HCT116 (cell line): ENCODE data around the gene KIRREL3. TPM values are rescaled to one million over a fixed set of nuclear protein-coding genes. Genes with fewer than 3 reads are reported as not detected.

Experiments used
- ATAC-seq: fragments of 200-7000 bp; cut with Tn5 transposase; 2 replicates; pipeline ENCODE4 v1.9.1; 2020; ENCODE audit warnings: mild to moderate bottlenecking, moderate library complexity
- BruUV-seq: library from RNA; stranded (reverse); fragments of 400-500 nt; replicated peaks from 2 replicates; lab custom pipeline; 2021; lab: Mats Ljungman, UMichigan
- CTCF ChIA-PET: fragments of 300-600 bp; sonication (Branson Sonifier 250); formaldehyde crosslinking; loops from one replicate; lab custom pipeline; 2021; ENCODE audit warnings: antibody characterized with exemption; lab: Charles Lee
- POLR2A ChIA-PET: fragments of 300-600, 350-600 bp; sonication (Branson Sonifier 250); formaldehyde crosslinking; loops from one replicate; lab custom pipeline; 2021; ENCODE audit warnings: antibody characterized with exemption; lab: Charles Lee
- RAD21 ChIA-PET, 2 experiments: fragments of 300-600 bp; sonication (Branson Sonifier 250); formaldehyde crosslinking; loops; one replicate each; lab custom pipeline; 2023; ENCODE audit warnings: low total read pairs in 2 of 2; ENCODE audit not compliant: uncharacterized antibody in 2 of 2, unreplicated experiment in 2 of 2, low non-redundant PET in 1 of 2; lab: Charles Lee
- DNase-seq: peaks from one replicate; pipeline ENCODE4 v3.0.0-alpha.2; 2010; ENCODE audit warnings: low read depth, low spot score
- H2AFZ ChIP-seq: fragments of 200-600 bp; shearing (Covaris generic), sonication (generic); 2 replicates; pipeline ENCODE4 v1.6.1; 2017; ENCODE audit warnings: low read depth, mixed run types, mixed read lengths, antibody characterized with exemption, low read length; ENCODE audit not compliant: poor library complexity, severe bottlenecking
- H3K27ac ChIP-seq: 2 replicates; pipeline ENCODE4 v1.5.1; 2012; ENCODE audit warnings: low read depth, low read length
- H3K27me3 ChIP-seq: fragments of 200-600 bp; sonication (generic); 2 replicates; pipeline ENCODE4 v1.6.1; 2016; ENCODE audit warnings: mixed run types, low read length, mixed read lengths; ENCODE audit not compliant: insufficient read depth
- H3K36me3 ChIP-seq, 2 experiments: fragments of 200-500 bp in 1 of 2; fragments of 200-600 bp in 1 of 2; sonication (Bioruptor generic) in 1 of 2; sonication (generic) in 1 of 2; 2 replicates each; pipeline versions ENCODE4 v1.5.1 to v1.6.1; 2014 to 2016; ENCODE audit warnings: low read length in 2 of 2, inconsistent platforms in 1 of 2, mixed read lengths in 1 of 2, mixed run types in 1 of 2; ENCODE audit not compliant: insufficient read depth in 2 of 2, control insufficient read depth in 1 of 2
- H3K4me1 ChIP-seq, 2 experiments: fragments of 200-600 bp in 1 of 2; sonication (generic) in 1 of 2; 2 replicates each; pipeline versions ENCODE4 v1.5.1 to v1.6.1; 2012 to 2017; ENCODE audit warnings: low read length in 2 of 2, inconsistent platforms in 1 of 2, mild to moderate bottlenecking in 1 of 2, mixed read lengths in 1 of 2, mixed run types in 1 of 2, moderate library complexity in 1 of 2; ENCODE audit not compliant: insufficient read depth in 2 of 2, control insufficient read depth in 1 of 2
- H3K4me2 ChIP-seq: fragments of 200-600 bp; sonication (generic); 2 replicates; pipeline ENCODE4 v1.6.1; 2017; ENCODE audit warnings: mixed run types, low read length, mixed read lengths
- H3K4me3 ChIP-seq, 2 experiments: fragments of 200-600 bp in 1 of 2; sonication (generic) in 1 of 2; replicated peaks in 1 of 2; 2 replicates each; pipeline ENCODE4 v1.5.1; 2011 to 2016; ENCODE audit warnings: low read length in 2 of 2, control low read depth in 1 of 2, low read depth in 1 of 2, mild to moderate bottlenecking in 1 of 2, mixed read lengths in 1 of 2, mixed run types in 1 of 2
- H3K79me2 ChIP-seq: fragments of 200-600 bp; sonication (generic); 2 replicates; pipeline ENCODE4 v1.6.1; 2017; ENCODE audit warnings: mild to moderate bottlenecking, mixed run types, low read length, moderate library complexity, mixed read lengths; ENCODE audit not compliant: insufficient read depth
- H3K9ac ChIP-seq: fragments of 200-600 bp; sonication (generic); 2 replicates; pipeline ENCODE4 v1.6.1; 2016; ENCODE audit warnings: low read length, mixed read lengths
- H3K9me2 ChIP-seq: fragments of 200-600 bp; sonication (generic), shearing (Covaris generic); 2 replicates; pipeline ENCODE4 v1.6.1; 2017; ENCODE audit warnings: mixed run types, mild to moderate bottlenecking, moderate library complexity; ENCODE audit not compliant: insufficient read depth
- H3K9me3 ChIP-seq, 2 experiments: fragments of 200-500 bp in 1 of 2; fragments of 200-600 bp in 1 of 2; sonication (Bioruptor generic) in 1 of 2; sonication (generic) in 1 of 2; 2 replicates each; pipeline ENCODE4 v1.6.1; 2014 to 2017; ENCODE audit warnings: low read length in 2 of 2, mixed read lengths in 2 of 2, inconsistent platforms in 1 of 2, low read depth in 1 of 2, mild to moderate bottlenecking in 1 of 2, mixed run types in 1 of 2, moderate library complexity in 1 of 2; ENCODE audit not compliant: control insufficient read depth in 1 of 2, insufficient read depth in 1 of 2
- H4K20me1 ChIP-seq: fragments of 200-600 bp; sonication (generic), shearing (Covaris generic); 2 replicates; pipeline ENCODE4 v1.6.1; 2017; ENCODE audit warnings: mixed run types, mild to moderate bottlenecking, moderate library complexity; ENCODE audit not compliant: insufficient read depth
- CBX3 ChIP-seq: IDR thresholded peaks from 2 replicates; pipeline ENCODE4 v1.6.1; 2012; ENCODE audit warnings: low read depth
- CEBPB ChIP-seq: IDR thresholded peaks from 2 replicates; pipeline ENCODE4 v1.6.1; 2012; ENCODE audit warnings: low read depth
- EGR1 ChIP-seq: IDR thresholded peaks from 2 replicates; pipeline ENCODE4 v1.6.1; 2012; ENCODE audit warnings: low read depth
- EZH2phosphoT487 ChIP-seq: fragments of 200-600 bp; IDR thresholded peaks from 2 replicates; pipeline ENCODE4 v1.6.1; 2018; ENCODE audit warnings: antibody characterized with exemption, borderline replicate concordance
- FOSL1 ChIP-seq: IDR thresholded peaks from 2 replicates; pipeline ENCODE4 v1.6.1; 2012; ENCODE audit warnings: low read depth
- JUND ChIP-seq: IDR thresholded peaks from 2 replicates; pipeline ENCODE4 v1.6.1; 2012
- MAX ChIP-seq: IDR thresholded peaks from 2 replicates; pipeline ENCODE4 v1.6.1; 2012
- TCF7L2 ChIP-seq: IDR thresholded peaks from 2 replicates; pipeline ENCODE4 v1.7.0; 2011; ENCODE audit warnings: borderline replicate concordance, inconsistent platforms; ENCODE audit not compliant: insufficient read depth, insufficient read length; ENCODE audit errors: extremely low read depth
- YY1 ChIP-seq: IDR thresholded peaks from 2 replicates; pipeline ENCODE4 v1.6.1; 2011; ENCODE audit warnings: low read length, low read depth, moderate library complexity, mild to moderate bottlenecking; ENCODE audit not compliant: insufficient replicate concordance; ENCODE audit errors: extremely low read depth
- ZFX ChIP-seq: fragments of 450-650 bp; IDR thresholded peaks from 2 replicates; pipeline ENCODE4 v1.6.1; 2017
- intact Hi-C: fragments of 100-400 bp; cut with micrococcal nuclease; formaldehyde crosslinking; loops from 2 replicates; pipeline ENCODE4 v1.10.0; 2022
- total RNA-seq: library from RNA; stranded (reverse); gene quantifications from one replicate; pipeline ENCODE4 v1.2.1, GENCODE V29; 2021; ENCODE audit not compliant: unreplicated experiment
- TF ChIP-seq, protein P1 (sequence below): IDR thresholded peaks from 2 replicates; pipeline ENCODE4 v1.6.1; 2012; ENCODE audit warnings: low read depth

Gene KIRREL3
- total RNA-seq, 1 experiment from 2014 or later: not detected

- no peak for ATAC-seq
- intact Hi-C loops: no loop called here
- Histone ChIP-seq H3K27ac (no peak overlapping the region), H3K4me2 (no peak overlapping the region), H3K9ac (no peak overlapping the region), H2AFZ (no peak overlapping the region), H3K9me2 (no peaks in the 10 kb centered on the region), H3K27me3 (no peaks in the 10 kb centered on the region), H3K9me3 (no peaks in the 10 kb centered on the region), H3K4me1 (peaks cover 8 to 9% of the 10 kb centered on the region in 2 experiments), H3K4me3 (no peak overlapping the region), H4K20me1 (no peaks in the 10 kb centered on the region), H3K36me3 (no peaks in the 10 kb centered on the region; a peak in 1 of 4 replicates), H3K79me2 (no peaks in the 10 kb centered on the region)
- RAD21 ChIA-PET: no interaction called here
- POLR2A ChIA-PET: no interaction called here
- no TSS peak for BruUV-seq
- TF ChIP-seq TCF7L2: no peak
- DNase-seq: no peak
- CTCF ChIA-PET: no interaction called here
Observed at GRCh38 chr11:126410649-126411048, 589.9 kb downstream of the KIRREL3 start.

DNA sequence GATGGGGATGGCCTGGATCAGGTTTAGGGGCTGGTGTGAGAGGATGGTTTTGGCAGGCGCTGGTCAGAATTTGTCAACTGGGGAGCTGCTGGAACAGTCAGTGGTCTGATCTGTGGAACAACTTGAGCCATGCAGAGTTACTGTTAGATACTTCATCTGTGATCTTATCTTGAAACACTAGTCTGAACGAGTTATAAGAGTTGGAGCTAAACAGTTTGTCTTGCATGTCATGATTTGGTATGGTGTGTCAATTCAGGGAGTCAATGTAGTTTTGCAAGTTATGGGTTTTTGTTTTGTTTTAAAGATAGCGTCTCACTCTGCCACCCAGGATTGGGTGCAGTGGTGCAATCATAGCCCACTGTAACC lies 591.0 kb downstream of the KIRREL3 start:
- no peak overlapping the region for H3K9ac ChIP-seq
- H4K20me1 ChIP-seq: no peaks in the 10 kb centered on the region
- no peak overlapping the region for H3K4me3 ChIP-seq
- intact Hi-C loops: no loop called here
- H3K27me3 ChIP-seq: no peaks in the 10 kb centered on the region
- H2AFZ ChIP-seq: no peak overlapping the region
- DNase-seq (no peak), ATAC-seq (no peak)
- ChIA-PET POLR2A (no interaction called here), CTCF (no interaction called here), RAD21 (no interaction called here)
- H3K4me2 ChIP-seq: no peak overlapping the region
- no peaks in the 10 kb centered on the region for H3K9me3 ChIP-seq
- TF ChIP-seq CEBPB (no peak), EZH2phosphoT487 (no peak), MAX (no peak), CBX3 (no peak), ZFX (no peak), FOSL1 (no peak), YY1 (no peak), EGR1 (no peak), JUND (no peak)
- TF ChIP-seq, protein P1, sequence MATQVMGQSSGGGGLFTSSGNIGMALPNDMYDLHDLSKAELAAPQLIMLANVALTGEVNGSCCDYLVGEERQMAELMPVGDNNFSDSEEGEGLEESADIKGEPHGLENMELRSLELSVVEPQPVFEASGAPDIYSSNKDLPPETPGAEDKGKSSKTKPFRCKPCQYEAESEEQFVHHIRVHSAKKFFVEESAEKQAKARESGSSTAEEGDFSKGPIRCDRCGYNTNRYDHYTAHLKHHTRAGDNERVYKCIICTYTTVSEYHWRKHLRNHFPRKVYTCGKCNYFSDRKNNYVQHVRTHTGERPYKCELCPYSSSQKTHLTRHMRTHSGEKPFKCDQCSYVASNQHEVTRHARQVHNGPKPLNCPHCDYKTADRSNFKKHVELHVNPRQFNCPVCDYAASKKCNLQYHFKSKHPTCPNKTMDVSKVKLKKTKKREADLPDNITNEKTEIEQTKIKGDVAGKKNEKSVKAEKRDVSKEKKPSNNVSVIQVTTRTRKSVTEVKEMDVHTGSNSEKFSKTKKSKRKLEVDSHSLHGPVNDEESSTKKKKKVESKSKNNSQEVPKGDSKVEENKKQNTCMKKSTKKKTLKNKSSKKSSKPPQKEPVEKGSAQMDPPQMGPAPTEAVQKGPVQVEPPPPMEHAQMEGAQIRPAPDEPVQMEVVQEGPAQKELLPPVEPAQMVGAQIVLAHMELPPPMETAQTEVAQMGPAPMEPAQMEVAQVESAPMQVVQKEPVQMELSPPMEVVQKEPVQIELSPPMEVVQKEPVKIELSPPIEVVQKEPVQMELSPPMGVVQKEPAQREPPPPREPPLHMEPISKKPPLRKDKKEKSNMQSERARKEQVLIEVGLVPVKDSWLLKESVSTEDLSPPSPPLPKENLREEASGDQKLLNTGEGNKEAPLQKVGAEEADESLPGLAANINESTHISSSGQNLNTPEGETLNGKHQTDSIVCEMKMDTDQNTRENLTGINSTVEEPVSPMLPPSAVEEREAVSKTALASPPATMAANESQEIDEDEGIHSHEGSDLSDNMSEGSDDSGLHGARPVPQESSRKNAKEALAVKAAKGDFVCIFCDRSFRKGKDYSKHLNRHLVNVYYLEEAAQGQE: no peak
- H3K9me2 ChIP-seq: no peaks in the 10 kb centered on the region
- H3K27ac ChIP-seq: no peak overlapping the region
- no TSS peak for BruUV-seq
- no peaks in the 10 kb centered on the region for H3K79me2 ChIP-seq
- H3K4me1 ChIP-seq: peaks cover 18 to 19% of the 10 kb centered on the region in 2 experiments
- no peaks in the 10 kb centered on the region; a peak in 1 of 4 replicates for H3K36me3 ChIP-seq
